Esophagus squamous epithelium (tissue), 4 donors: Measurements from ENCODE around the gene TP53AIP1.

Experiments
- CTCF ChIP-seq, 6 experiments: fragments of 450-650 bp in 4 of 6; fragments of 200-600 bp in 2 of 6; sonication (generic) in 2 of 6; IDR thresholded peaks; one replicate each; pipeline ENCODE4 v1.5.1; 2016 to 2019; ENCODE audit warnings: antibody characterized with exemption in 6 of 6, mild to moderate bottlenecking in 4 of 6, moderate library complexity in 4 of 6
- POLR2A ChIP-seq, 4 donors: fragments of 450-650 bp; IDR thresholded peaks; one replicate each; pipeline ENCODE4 v1.6.1; 2017; ENCODE audit warnings: antibody characterized with exemption in 4 of 4, mild to moderate bottlenecking in 4 of 4, moderate library complexity in 3 of 4

GRCh38 chr11:128953151-128953550 is 10.5 kb upstream of the TP53AIP1 start:
- TF ChIP-seq POLR2A (IDR thresholded peaks at IDR 0.05) (no peak), CTCF (IDR thresholded peaks at IDR 0.05) (no peak)
